ENCODE results near the gene VPREB1.
"Not testable (repeated sequence)": the region's sequence is repeated elsewhere in the genome, so short reads cannot be mapped to it uniquely, and the experiment has no call there.

VPREB1 gene

DNA sequence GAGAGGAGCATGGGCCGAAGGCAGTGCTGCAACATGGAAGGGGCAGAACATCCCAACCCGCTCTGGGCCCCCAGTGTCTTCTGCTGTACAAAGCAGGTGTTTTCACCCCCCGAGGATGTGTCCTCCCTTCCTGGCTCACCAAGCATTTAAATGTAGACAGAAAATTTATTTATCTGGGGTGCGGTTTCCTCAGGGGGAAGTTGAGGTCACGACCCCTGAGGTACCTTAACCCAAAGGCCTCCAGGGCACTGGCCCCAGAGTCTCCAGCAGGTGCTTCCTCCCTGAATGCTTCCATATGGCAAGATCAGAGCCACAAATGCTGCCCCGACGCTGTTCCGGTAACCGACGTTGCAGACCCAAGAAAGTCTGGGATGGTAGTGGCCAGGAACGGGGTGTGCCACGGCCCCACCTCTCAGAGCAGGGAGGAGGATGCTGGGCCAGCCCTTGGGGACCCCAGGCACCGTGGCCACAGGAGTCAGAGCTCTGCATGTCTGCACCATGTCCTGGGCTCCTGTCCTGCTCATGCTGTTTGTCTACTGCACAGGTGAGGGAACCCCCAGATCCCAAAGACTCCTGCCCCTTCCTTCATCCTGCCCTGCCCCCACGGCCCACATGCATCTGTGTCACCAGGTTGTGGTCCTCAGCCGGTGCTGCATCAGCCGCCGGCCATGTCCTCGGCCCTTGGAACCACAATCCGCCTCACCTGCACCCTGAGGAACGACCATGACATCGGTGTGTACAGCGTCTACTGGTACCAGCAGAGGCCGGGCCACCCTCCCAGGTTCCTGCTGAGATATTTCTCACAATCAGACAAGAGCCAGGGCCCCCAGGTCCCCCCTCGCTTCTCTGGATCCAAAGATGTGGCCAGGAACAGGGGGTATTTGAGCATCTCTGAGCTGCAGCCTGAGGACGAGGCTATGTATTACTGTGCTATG lies at the start of gene VPREB1:
TSS of gene VPREB1 (plus strand) at position 471 of the 935 bp plus-strand sequence. CDS start at position 499, 28 bp downstream.
- no peak for DNase-seq

- DNase-seq, result no peak
Observed at GRCh38 chr22:22194931-22195264, 49.7 kb upstream of the VPREB1 start.

- DNase-seq, result peak in 1 of 2 experiments; percentile 49
Observed at GRCh38 chr22:22195265-22196017, 49.1 kb upstream of the VPREB1 start.

- DNase-seq, result no peak
Observed at GRCh38 chr22:22196018-22196533, 48.5 kb upstream of the VPREB1 start.

- DNase-seq, result no peak
Observed at GRCh38 chr22:22196833-22197477, 47.6 kb upstream of the VPREB1 start.

DNA sequence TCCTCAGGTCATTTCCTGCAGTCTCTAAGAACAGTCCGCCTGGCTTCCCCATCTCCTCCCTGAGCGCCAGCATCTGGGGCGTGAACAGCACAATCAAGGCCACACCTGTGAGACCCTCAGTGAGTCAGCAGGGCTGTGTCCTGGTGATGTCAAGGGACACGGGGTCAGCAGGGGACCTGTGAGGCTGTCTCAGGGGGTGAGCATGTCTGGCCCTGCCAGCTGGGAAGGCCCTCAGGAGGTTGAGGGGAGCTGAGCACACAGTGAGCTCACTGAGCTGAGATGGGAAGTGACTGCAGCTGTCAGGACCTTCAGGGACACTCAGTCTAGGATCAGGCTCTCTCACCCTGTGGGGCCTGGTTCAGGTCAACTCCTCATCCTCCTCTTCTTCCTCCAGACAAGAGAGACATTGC lies 46.6 kb upstream of the VPREB1 start:
- DNase-seq, result no peak

GRCh38 chr22:22198751-22199150 lies 45.8 kb upstream of the VPREB1 start:
- DNase-seq, result no peak

- DNase-seq, result no peak
Observed at GRCh38 chr22:22199634-22200033, 45.0 kb upstream of the VPREB1 start.

DNA sequence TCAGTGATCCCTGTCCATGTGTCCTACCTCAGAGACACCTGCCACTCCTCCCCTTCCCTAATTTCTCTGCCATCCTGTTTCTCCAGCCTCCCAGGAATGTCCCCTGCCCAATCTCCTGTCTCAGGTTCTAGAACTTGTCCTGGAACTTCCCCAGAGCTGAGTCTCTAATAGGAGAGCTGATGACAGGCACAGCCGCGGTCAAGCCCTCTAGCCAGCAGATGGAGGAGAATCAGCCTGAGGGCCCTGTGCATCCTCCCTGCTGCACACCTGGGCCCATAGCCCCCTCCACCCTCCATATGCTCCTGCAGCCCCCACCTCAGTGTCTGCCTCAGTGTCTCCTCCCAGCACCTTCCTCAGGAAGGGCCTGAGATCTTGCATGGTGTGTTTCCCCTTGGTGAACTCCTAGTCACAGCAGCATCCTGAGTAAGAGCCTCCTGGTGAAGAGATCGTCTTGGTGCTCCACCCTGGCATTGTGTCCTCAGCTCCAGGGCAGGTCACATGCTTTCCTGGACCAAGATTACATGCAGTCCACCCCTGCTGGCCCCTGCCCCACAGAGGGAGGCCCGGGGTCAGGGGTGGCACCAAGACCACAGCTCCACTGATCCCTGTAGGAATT lies 43.9 kb upstream of the VPREB1 start:
- DNase-seq, result no peak

- DNase-seq, result no peak
Observed at GRCh38 chr22:22201185-22201929, 43.2 kb upstream of the VPREB1 start.

DNA sequence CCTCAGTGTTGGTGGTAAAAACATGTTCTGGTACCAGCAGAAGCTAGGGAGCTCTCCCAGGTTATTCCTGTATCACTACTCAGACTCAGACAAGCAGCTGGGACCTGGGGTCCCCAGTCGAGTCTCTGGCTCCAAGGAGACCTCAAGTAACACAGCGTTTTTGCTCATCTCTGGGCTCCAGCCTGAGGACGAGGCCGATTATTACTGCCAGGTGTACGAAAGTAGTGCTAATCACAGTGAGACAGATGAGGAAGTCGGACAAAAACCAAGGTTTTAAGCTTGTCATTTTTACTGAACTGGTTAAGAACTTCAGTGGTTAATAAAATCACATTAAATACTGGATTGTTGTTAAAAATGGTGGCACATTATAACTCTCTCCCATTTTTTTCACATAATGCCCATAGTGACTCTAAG lies 42.6 kb upstream of the VPREB1 start:
- no peak for DNase-seq

- DNase-seq, result no peak
Observed at GRCh38 chr22:22203048-22203971, 41.3 kb upstream of the VPREB1 start.

DNA sequence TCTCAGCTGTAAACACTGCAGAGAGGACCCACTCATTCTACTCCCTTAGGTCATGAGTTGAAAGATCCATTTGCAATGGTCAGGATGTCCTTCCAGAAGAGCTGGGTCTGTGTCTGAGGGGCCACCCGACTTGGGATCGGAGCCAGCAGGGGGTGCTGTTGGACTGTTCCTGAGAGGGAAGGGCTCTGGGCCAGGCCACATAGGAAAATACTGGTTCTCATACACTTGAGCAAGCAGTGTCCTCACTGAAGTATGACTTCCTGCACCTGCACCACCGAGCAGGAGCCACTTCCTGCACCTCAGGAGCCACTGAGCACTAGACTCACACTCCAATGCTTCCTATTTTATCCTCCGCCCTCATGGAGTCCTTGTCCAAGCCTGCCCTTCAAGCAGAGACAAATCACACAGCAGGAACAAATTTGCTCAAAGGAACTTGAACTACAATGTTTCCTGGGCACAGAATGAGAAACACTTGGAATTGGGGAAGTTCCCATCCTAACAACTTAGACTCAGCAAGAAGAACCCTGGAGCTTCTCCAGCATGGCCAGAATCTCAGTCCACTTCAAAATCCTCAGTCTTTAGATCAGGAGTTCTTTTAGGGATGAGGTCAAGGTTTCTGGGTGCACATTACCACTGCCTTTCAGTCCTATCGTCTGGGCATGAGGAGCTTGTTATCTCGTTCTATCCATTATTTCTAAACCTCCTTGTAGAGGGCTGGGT lies 36.6 kb upstream of the VPREB1 start:
- DNase-seq, result peak in 1 of 2 experiments; percentile 45

DNA sequence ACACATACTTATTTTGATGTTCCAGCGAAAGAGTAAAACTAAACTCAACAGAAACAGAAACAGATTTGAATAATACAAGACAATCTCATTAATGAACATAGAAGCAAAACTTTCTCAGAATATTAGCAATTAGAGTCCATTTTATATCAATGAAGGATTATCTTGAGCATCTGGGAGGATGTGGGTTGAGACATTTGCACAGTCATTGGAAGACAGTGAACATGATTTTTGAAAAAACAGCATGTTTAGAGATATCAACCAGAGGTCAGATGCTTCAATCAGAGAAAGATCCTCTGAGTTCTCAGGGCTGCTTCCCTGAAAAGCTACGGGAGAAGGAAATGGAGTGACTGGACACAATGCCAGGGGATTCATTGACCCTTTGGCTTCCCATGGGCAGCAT lies 35.9 kb upstream of the VPREB1 start:
- no peak for DNase-seq

GRCh38 chr22:22209080-22209640 lies 35.4 kb upstream of the VPREB1 start:
- not testable (repeated sequence) for DNase-seq

DNA sequence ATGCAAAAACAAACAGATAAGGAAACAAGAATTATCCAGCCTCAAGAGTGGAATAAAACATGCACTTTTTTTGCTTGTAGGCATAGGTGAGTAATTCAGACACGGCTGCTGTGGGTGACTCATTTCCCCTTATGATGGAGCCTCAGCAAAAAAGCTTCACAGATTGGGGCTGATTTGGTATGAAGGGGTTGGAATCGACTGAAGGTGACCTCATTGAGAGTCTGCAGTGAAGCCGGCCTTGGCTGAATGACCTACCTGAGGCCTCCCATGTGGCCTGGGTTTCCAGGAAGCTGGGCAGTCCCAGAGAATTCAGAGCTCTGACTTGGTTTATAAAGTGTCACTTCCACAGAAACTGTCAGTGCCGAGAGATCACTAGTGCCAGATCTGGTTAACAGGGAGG lies 34.2 kb upstream of the VPREB1 start:
- DNase-seq, result no peak

GRCh38 chr22:22210889-22211833 lies 33.4 kb upstream of the VPREB1 start:
- DNase-seq, result no peak

DNA sequence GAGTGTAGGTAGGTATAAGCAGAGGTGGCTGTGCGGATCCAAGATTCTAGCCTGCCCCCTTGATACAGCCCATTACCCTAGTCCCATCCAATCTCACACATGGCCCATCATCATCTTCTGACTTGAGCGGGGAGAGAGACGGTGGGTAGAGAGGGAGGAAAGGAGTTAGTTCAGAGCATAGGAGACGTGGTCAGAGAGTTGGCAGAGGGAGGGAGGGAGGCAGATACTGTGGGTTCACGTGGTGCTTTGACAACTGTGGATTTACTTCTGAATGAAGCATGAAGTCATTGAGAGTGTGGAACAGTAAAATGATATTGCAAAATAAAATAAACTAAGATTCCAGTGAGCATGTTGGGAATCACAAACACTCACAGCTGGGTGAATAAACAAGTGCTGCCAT lies 31.4 kb upstream of the VPREB1 start:
- no peak for DNase-seq

Data from NCI-H446 (cell line).